Upper lobe of left lung (tissue), 6 donors: Measurements from ENCODE around the gene ECEL1. TPM values are rescaled to one million over a fixed set of nuclear protein-coding genes. Genes with fewer than 3 reads are reported as not detected.

ENCODE experiments used
- ATAC-seq, 2 donors: fragments of 200-7000 bp; cut with Tn5 transposase; one replicate each; pipeline ENCODE4 v1.9.1; 2022; ENCODE audit warnings: mild to moderate bottlenecking in 2 of 2, moderate library complexity in 2 of 2; ENCODE audit not compliant: low FRiP score in 2 of 2
- DNase-seq, 2 donors: peaks; one replicate each; pipeline ENCODE4 v3.0.0-alpha.2; 2019 to 2020
- H3K27ac ChIP-seq, 4 donors: fragments of 200-600 bp; sonication (generic); one replicate each; pipeline ENCODE4 v1.5.1; 2016 to 2019
- H3K27me3 ChIP-seq, 4 donors: fragments of 200-600 bp; sonication (generic); one replicate each; pipeline ENCODE4 v1.5.1; 2017 to 2019
- H3K36me3 ChIP-seq, 4 donors: fragments of 200-600 bp; sonication (generic); one replicate each; pipeline ENCODE4 v1.5.1; 2016 to 2019
- H3K4me1 ChIP-seq, 4 donors: fragments of 200-600 bp; sonication (generic); one replicate each; pipeline ENCODE4 v1.5.1; 2018 to 2019
- H3K4me3 ChIP-seq, 4 donors: fragments of 200-600 bp; sonication (generic); one replicate each; pipeline ENCODE4 v1.5.1; 2017 to 2019; ENCODE audit warnings: mild to moderate bottlenecking in 2 of 4, moderate library complexity in 1 of 4
- H3K9me3 ChIP-seq, 4 donors: fragments of 200-600 bp; sonication (generic); one replicate each; pipeline ENCODE4 v1.5.1; 2018 to 2019
- CTCF ChIP-seq, 6 experiments: fragments of 450-650 bp in 4 of 6; fragments of 200-600 bp in 2 of 6; sonication (generic) in 2 of 6; IDR thresholded peaks; one replicate each; pipeline ENCODE4 v1.5.1; 2016 to 2019; ENCODE audit warnings: antibody characterized with exemption in 6 of 6
- EP300 ChIP-seq, 4 donors: sonication (generic); formaldehyde crosslinking; IDR thresholded peaks; one replicate each; pipeline ENCODE4 v1.5.1; 2017; ENCODE audit warnings: antibody characterized with exemption in 4 of 4, control low read depth in 2 of 4
- POLR2A ChIP-seq, 4 donors: fragments of 450-650 bp; IDR thresholded peaks; one replicate each; pipeline ENCODE4 v1.5.1; 2016 to 2017; ENCODE audit warnings: antibody characterized with exemption in 4 of 4, mild to moderate bottlenecking in 2 of 4
- POLR2AphosphoS5 ChIP-seq, 2 donors: sonication (generic); formaldehyde crosslinking; IDR thresholded peaks; one replicate each; pipeline ENCODE4 v1.5.1; 2017; ENCODE audit warnings: antibody characterized with exemption in 2 of 2
- WGBS, 2 donors: methylation state at CpG; one replicate each; pipeline ENCODE4 v1.1.5; 2017 to 2018; 5-methylcytosine and 5-hydroxymethylcytosine counted together
- total RNA-seq, 6 donors: library from RNA; depleted of rRNA in 4 of 6; stranded (reverse); fragments of >200 nt in 4 of 6; gene quantifications; one replicate each; pipeline versions ENCODE4 v1.1.0 to v1.2.1, GENCODE V29; 2016 to 2021
- donor health status: DM: no; HTN: no; CAD: no; lungs with moderate emphysema.
- donor health status: DM: no; HTN: yes; CAD: no; lungs with severe emphysema.

ECEL1 gene
- total RNA-seq, 6 donors from 2014 or later, result 0.14 to 0.40 TPM; not detected in 4

- Histone ChIP-seq H3K4me3 (peak overlapping the region in 3 of 4 donors; percentile 4 to 29 (median 27)), H3K27me3 (peaks cover 0 to 59% (median 34%) of the 10 kb centered on the region in 4 donors), H3K27ac (no peak overlapping the region), H3K36me3 (no peaks in the 10 kb centered on the region), H3K4me1 (peaks cover 17 to 38% (median 22%) of the 10 kb centered on the region in 4 donors), H3K9me3 (no peaks in the 10 kb centered on the region)
- WGBS, 2 donors, result 1% methylated on average over 18 of the region's 66 CpGs; no CpG with 5 or more reads in 1 of the 2 donors
- peak in 1 of 2 donors; percentile 72 for ATAC-seq
- TF ChIP-seq CTCF (IDR thresholded peaks at IDR 0.05), result peak; percentile 80 to 95 (median 89)
- no peak for TF ChIP-seq POLR2AphosphoS5 (IDR thresholded peaks at IDR 0.05)
- no peak for TF ChIP-seq POLR2A (IDR thresholded peaks at IDR 0.05)
- DNase-seq, result peak; percentile 43 to 96
These were observed 34.5 kb upstream of the ECEL1 start for GRCh38 chr2:232521959-232522622.

- no peak for ATAC-seq
- no peak overlapping the region for H3K4me3 ChIP-seq
- TF ChIP-seq POLR2AphosphoS5 (IDR thresholded peaks at IDR 0.05) (no peak), EP300 (IDR thresholded peaks at IDR 0.05) (no peak)
- peak in 1 of 2 donors; percentile 55 for DNase-seq
- no peak overlapping the region for H3K27ac ChIP-seq
- no peaks in the 10 kb centered on the region for H3K36me3 ChIP-seq
- 89 to 92% methylated on average over 10 to 14 of the region's 14 CpGs for WGBS, 2 donors
- H3K4me1 ChIP-seq, result peaks cover 17 to 38% (median 22%) of the 10 kb centered on the region in 4 donors
- no peaks in the 10 kb centered on the region for H3K9me3 ChIP-seq
- H3K27me3 ChIP-seq, result peaks cover 0 to 59% (median 34%) of the 10 kb centered on the region in 4 donors
These were observed 33.5 kb upstream of the ECEL1 start for GRCh38 chr2:232521098-232521497.

GRCh38 chr2:232520489-232520888, 32.9 kb upstream of the ECEL1 start:
- Histone ChIP-seq H3K36me3 (no peaks in the 10 kb centered on the region), H3K4me3 (no peak overlapping the region), H3K27me3 (peaks cover 0 to 54% (median 33%) of the 10 kb centered on the region in 4 donors), H3K4me1 (peaks cover 17 to 33% (median 22%) of the 10 kb centered on the region in 4 donors), H3K9me3 (no peaks in the 10 kb centered on the region), H3K27ac (no peak overlapping the region)
- WGBS, 2 donors, result 73 to 84% methylated on average over 11 to 15 of the region's 15 CpGs
- DNase-seq, result peak in 1 of 2 donors; percentile 65
- no peak for ATAC-seq
- TF ChIP-seq CTCF (IDR thresholded peaks at IDR 0.05), result no peak
- no peak for TF ChIP-seq POLR2A (IDR thresholded peaks at IDR 0.05)
- no peak for TF ChIP-seq POLR2AphosphoS5 (IDR thresholded peaks at IDR 0.05)
- TF ChIP-seq EP300 (IDR thresholded peaks at IDR 0.05), result no peak

- DNase-seq (no peak), ATAC-seq (no peak)
- no peaks in the 10 kb centered on the region for H3K36me3 ChIP-seq
- H3K4me1 ChIP-seq, result peaks cover 17 to 31% (median 22%) of the 10 kb centered on the region in 4 donors
- no peak within 1 kb of the TSS for H3K27ac ChIP-seq
- no peak for TF ChIP-seq EP300 (IDR thresholded peaks at IDR 0.05)
- 60 to 66% methylated on average over 3 to 19 of the region's 19 CpGs for WGBS, 2 donors
- H3K4me3 ChIP-seq, result no peak within 1 kb of the TSS
- peaks cover 0 to 47% (median 29%) of the 10 kb centered on the region in 4 donors for H3K27me3 ChIP-seq
- no peaks in the 10 kb centered on the region for H3K9me3 ChIP-seq
These were observed 32.2 kb upstream of the ECEL1 start, which contains the start of gene PRSS56 for GRCh38 chr2:232519581-232520438. Gene PRSS56 (plus strand): TSS chr2:232520388. CDS start chr2:232520599, 211 bp downstream.

GRCh38 chr2:232518844-232519243, 31.2 kb upstream of the ECEL1 start:
- Histone ChIP-seq H3K36me3 (no peaks in the 10 kb centered on the region), H3K9me3 (no peaks in the 10 kb centered on the region), H3K27ac (no peak overlapping the region), H3K4me1 (peaks cover 12 to 23% (median 17%) of the 10 kb centered on the region in 4 donors), H3K27me3 (peaks cover 0 to 37% (median 20%) of the 10 kb centered on the region in 4 donors), H3K4me3 (no peak overlapping the region)
- WGBS, 2 donors, result 64 to 67% methylated on average over 4 to 6 of the region's 6 CpGs
- ATAC-seq, result no peak
- TF ChIP-seq CTCF (IDR thresholded peaks at IDR 0.05) (no peak), EP300 (IDR thresholded peaks at IDR 0.05) (no peak), POLR2A (IDR thresholded peaks at IDR 0.05) (no peak), POLR2AphosphoS5 (IDR thresholded peaks at IDR 0.05) (no peak)
- DNase-seq, result no peak
